Activated CD8-positive, alpha-beta memory T cell treated with anti-CD3 and anti-CD28 coated beads for 36 hours (primary cell): ENCODE data around the gene ZNF711. TPM values are rescaled to one million over a fixed set of nuclear protein-coding genes. Genes with fewer than 3 reads are reported as not detected.
"Not testable (repeated sequence)": the region's sequence is repeated elsewhere in the genome, so short reads cannot be mapped to it uniquely, and the experiment has no call there.

Experiments
- CTCF ChIA-PET: fragments of 350-600 bp; sonication (Branson Sonifier 250); formaldehyde crosslinking; loops from one replicate; lab custom pipeline; 2021; ENCODE audit warnings: antibody characterized with exemption; lab: Charles Lee
- POLR2A ChIA-PET: fragments of 350-600 bp; sonication (Branson Sonifier 250); formaldehyde crosslinking; loops from one replicate; lab custom pipeline; 2021; ENCODE audit warnings: antibody characterized with exemption; lab: Charles Lee
- total RNA-seq, 2 experiments: library from RNA; stranded (reverse); gene quantifications; one replicate each; pipeline ENCODE4 v1.2.3, GENCODE V29; 2021

Gene ZNF711
- under 1 TPM; 0.13 to 0.23 TPM for total RNA-seq

GRCh38 chrX:85243761-85244449, at the start of gene ZNF711, which contains the start of gene SATL1:
Gene ZNF711, plus strand, starts transcription at chrX:85243991. Its CDS starts 3,582 bp downstream, at chrX:85247573.
Gene SATL1, minus strand, starts transcription at chrX:85243779. Its CDS starts 134,811 bp downstream, at chrX:85108968.
- ChIA-PET POLR2A (no interaction called here), CTCF (no interaction called here)

DNA sequence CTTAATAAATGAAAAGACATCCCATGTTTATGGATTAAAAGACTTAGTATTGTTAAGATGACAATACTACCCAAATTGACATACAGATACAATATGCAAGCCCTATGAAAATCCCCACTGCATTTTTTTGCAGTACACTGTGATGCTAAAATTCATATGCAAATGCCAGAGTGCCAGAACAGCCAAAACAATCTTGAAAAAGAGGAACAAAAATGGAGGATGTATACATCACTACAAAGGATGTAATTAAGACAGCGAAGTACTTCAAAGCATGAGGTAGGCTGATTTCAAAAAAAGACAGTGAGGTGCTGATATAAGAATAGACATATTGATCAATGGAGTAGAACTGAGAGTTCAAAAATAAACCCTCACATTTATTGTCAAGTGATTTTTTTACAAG, 47.5 kb upstream of the ZNF711 start:
- ChIA-PET CTCF (no interaction called here), POLR2A (no interaction called here)

GRCh38 chrX:85203461-85203970, 40.3 kb upstream of the ZNF711 start:
- POLR2A ChIA-PET = no interaction called here

DNA sequence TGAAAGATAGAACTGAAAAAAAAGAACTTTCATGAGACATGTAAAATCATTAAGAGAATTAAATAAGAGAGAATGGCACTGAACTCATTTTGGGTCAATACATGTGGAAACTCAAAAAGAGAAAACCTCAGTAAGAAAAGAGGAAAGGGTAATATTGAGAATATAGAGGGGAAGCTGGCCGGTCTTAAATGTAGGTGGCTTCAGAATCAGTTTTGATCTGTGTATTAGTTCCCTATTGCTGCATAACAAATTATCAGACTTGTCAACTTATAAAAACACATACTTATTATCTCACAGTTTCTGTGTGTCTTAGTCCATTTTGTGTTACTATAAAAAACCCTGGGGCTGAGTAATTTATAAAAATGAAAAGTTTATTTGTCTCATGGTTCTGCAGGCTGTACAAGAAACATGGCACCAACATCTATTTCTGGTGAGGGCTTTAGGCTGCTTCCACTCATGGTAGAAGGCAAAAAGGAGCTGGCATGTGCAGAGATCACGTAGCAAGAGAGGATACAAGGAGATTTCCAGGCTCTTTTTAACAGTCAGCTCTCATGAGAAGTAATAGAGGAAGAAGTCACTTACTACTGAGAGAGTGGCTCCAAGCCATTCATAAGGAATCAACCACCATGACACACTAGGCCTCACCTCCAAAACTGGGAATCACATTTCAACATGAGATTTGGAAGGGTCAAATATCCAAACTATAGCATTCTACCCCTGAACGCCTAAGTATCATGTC, 29.8 kb upstream of the ZNF711 start:
- ChIA-PET CTCF (no interaction called here), POLR2A (no interaction called here)

More at GRCh38 chrX:85203461-85203970, 40.3 kb upstream of the ZNF711 start:
- CTCF ChIA-PET = no interaction called here

DNA sequence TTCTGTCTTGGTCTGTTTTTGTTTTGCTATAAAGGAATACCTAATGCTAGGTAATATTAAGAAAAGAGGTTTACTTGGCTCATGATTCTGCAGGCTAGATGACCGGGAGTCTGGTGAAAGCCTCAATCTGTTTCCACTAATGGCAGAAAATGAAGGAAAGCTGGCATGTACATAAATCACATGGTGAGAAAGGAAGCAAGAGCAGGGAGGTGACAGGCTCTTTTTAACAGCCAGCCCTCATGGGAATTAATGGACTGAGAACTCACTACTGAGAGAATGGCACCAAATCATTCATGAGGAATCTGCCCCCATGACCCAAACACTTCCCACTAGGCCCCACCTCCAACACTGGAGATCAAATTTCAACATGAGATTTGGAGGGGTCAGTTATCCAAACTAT, 27.8 kb upstream of the ZNF711 start:
- POLR2A ChIA-PET = no interaction called here
- CTCF ChIA-PET = no interaction called here

- POLR2A ChIA-PET = no interaction called here
Observed at GRCh38 chrX:85221361-85221760, 22.4 kb upstream of the ZNF711 start.

GRCh38 chrX:85223359-85223758, 20.4 kb upstream of the ZNF711 start:
- POLR2A ChIA-PET = no interaction called here
- CTCF ChIA-PET = no interaction called here

More at GRCh38 chrX:85221361-85221760, 22.4 kb upstream of the ZNF711 start:
- CTCF ChIA-PET = no interaction called here

GRCh38 chrX:85243155-85243554, 636 bp upstream of the ZNF711 start:
- ChIA-PET CTCF (no interaction called here), POLR2A (no interaction called here)

DNA sequence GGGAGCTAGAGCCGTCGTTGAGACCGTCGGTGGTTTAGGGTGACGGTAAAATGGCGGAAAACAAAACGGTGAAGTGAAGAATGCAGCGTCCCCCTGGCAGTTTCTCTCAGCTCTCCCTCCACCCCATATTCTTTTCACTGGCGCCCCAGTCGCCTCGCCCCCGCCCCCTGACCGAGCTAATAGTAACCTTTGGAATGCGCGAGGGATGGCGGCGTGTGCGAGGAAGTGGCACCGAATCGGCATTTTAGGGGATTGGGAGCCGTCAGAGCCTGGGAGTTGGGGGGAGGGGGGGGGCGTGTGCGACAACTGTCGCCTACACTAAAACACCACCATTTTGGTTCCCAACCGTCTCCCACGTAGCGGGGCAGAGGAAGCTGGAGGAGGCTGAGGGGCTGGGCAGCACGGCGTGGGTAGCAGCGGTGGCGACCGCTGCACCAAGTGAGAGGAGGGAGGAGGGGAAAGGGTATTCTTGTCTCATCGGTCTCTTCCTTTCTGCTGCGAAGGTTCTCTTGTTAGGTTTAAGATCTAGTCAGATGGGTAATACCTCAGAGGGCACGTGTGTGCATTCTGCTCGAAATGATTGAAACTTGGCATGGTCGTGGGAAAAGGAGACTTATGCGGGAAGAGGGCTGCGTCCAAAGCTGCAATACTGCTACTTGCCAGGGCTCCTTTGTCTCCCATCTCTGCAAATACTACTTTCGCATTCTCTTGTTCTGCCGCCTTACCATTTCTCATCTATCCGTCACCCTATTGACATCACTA, 840 bp downstream of the ZNF711 start:
- CTCF ChIA-PET = no interaction called here
- POLR2A ChIA-PET = no interaction called here

DNA sequence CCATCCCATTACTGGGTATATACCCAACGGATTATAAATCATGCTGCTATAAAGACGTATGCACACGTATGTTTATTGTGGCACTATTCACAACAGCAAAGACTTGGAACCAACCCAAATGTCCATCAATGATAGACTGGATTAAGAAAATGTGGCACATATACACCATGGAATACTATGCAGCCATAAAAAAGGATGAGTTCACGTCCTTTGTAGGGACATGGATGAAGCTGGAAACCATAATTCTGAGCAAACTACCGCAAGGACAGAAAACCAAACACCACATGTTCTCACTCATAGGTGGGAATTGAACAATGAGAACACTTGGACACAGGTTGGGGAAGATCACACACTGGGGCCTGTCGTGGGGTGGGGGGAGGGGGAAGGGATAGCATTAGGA, 41.5 kb downstream of the ZNF711 start:
- POLR2A ChIA-PET = not testable (repeated sequence)

DNA sequence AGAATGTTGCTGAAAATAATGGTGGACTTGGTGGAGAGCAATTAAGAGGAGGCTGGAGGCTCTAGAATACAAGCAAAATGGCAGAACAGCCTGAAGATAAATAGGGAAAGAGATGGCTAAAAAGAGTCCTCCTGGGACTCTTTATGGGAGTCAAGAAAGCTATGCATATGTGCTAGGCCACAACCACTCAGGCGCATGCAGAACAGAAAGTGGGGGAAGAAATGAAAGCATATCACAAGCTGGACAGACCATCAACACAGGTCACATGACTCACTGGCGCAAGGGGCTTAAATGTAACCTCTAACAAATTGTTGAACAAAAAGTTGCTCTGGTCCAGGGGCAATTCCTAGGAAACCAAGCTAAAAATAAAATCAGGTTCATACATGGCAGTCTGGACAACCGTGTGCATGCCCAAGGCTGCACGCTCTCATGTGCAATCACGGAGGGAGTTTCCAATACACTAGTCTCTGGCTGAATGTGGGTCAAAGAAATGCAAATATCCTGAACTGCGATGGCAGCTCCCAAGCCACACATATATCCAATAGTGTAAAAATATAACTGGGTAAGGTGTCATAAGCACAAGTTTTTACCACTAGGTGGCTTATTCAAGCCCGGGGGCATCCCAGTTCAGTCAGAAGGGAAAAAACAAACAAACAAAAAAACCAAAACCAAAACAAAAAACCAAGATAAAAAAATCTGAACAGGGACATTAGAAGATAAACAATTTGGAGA, 45.4 kb downstream of the ZNF711 start:
- ChIA-PET CTCF (no interaction called here), POLR2A (no interaction called here)

More for the DNA sequence above, 41.5 kb downstream of the ZNF711 start:
- CTCF ChIA-PET = not testable (repeated sequence)

DNA sequence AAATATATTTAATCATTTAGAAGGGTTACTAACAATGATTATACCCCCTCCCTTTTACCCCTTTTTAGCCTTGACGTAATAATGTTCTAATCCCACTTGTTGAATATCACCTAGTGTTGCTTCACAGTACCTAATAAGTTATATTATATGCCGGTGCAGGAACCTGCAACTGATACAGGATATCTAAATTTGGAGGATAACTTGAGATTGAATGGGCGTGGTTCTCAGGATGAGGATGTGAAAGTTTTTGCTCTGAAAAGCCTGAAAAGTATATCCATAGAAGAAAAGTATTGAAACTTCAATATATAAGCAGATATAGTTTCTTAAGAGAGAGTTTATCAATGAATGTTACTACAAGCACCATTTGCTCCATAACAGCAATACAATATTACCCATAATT, 59.8 kb downstream of the ZNF711 start:
- CTCF ChIA-PET = no interaction called here
- POLR2A ChIA-PET = no interaction called here

DNA sequence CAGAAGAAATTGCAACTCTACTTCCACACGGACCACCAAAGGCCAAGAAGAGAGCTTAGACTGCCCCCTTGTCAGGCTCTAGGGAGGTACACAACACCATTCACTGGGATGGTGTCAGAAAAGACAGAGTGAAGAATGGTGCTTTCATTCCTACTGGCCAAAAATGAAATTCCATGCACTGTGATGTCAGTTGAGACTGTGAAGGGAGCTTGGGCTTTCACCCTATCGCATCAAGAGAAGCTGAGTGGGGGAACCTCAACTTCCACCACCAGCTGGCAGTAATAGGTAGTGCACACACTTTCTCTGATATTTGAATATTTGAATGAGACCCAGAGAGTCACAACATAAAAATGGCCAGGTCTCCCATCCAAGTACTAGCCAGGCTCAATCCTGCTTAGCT, 65.9 kb downstream of the ZNF711 start:
- ChIA-PET CTCF (no interaction called here), POLR2A (no interaction called here)

- POLR2A ChIA-PET, CTCF ChIA-PET: not testable (repeated sequence)
Observed at GRCh38 chrX:85311348-85311747, 67.6 kb downstream of the ZNF711 start.

Other genes starting within 250 kb of the ZNF711 start
- 10 to 100 TPM; 20.2 to 22.4 TPM for gene APOOL, start 240.1 kb upstream of the ZNF711 start, total RNA-seq
- not detected for gene SATL1, start 212 bp upstream of the ZNF711 start, total RNA-seq
- gene POF1B, start 135.7 kb downstream of the ZNF711 start, total RNA-seq = not detected